OCI-LY1 (cell line): ENCODE results near the gene PSAPL1.

Experiments used
- CTCF ChIP-seq: fragments of 200-600 bp; sonication (generic), shearing (Covaris generic); IDR thresholded peaks from 2 replicates; pipeline ENCODE4 v1.5.1; 2017; ENCODE audit warnings: mild to moderate bottlenecking, antibody characterized with exemption, low read length, moderate library complexity, mixed read lengths
- EZH2 ChIP-seq: fragments of 200-600 bp; sonication (generic), shearing (Covaris generic); IDR thresholded peaks from 2 replicates; pipeline ENCODE4 v1.8.0; 2017; ENCODE audit warnings: borderline replicate concordance, mixed run types, mild to moderate bottlenecking, antibody characterized with exemption, low read length, moderate library complexity, mixed read lengths

- TF ChIP-seq CTCF (no peak), EZH2 (no peak)
Observed at GRCh38 chr4:7384929-7385890, 49.5 kb downstream of the PSAPL1 start.
